K562 (cell line): ENCODE measurements around the gene KCNJ10. TPM values are rescaled to one million over a fixed set of nuclear protein-coding genes. Genes with fewer than 3 reads are reported as not detected.

ENCODE experiments used
- CHCHD3 ChIP-seq: fragments of 250-450 bp; sonication (Bioruptor Pico); IDR thresholded peaks from 2 replicates; pipeline ENCODE4 v2.1.2; 2022; ENCODE audit warnings: mild to moderate bottlenecking
- EHMT2 ChIP-seq: fragments of 450-650 bp; IDR thresholded peaks from 2 replicates; pipeline ENCODE4 v1.6.1; 2018; ENCODE audit warnings: antibody characterized with exemption
- EP300 ChIP-seq: IDR thresholded peaks from 2 replicates; pipeline ENCODE4 v1.6.1; 2012; ENCODE audit warnings: low read length, improper control_type of control experiment
- L3MBTL2 ChIP-seq: fragments of 450-650 bp; IDR thresholded peaks from 2 replicates; pipeline ENCODE4 v1.6.1; 2016; ENCODE audit warnings: mild to moderate bottlenecking, moderate library complexity
- MECOM ChIP-seq: fragments of 250-450 bp; sonication (Bioruptor Pico); IDR thresholded peaks from 2 replicates; pipeline ENCODE4 v1.8.0; 2022; ENCODE audit warnings: inconsistent platforms
- NBN ChIP-seq: fragments of 450-650 bp; IDR thresholded peaks from 2 replicates; pipeline ENCODE4 v1.6.1; 2016; ENCODE audit warnings: low read depth, mild to moderate bottlenecking
- STAG1 ChIP-seq: sonication (generic); formaldehyde crosslinking; IDR thresholded peaks from 2 replicates; pipeline ENCODE4 v1.5.0; 2020; ENCODE audit warnings: missing genetic modification reagents, borderline replicate concordance
- TEAD1 ChIP-seq, 2 experiments: fragments of 450-650 bp in 1 of 2; sonication (generic) in 1 of 2; formaldehyde crosslinking; IDR thresholded peaks; 2 replicates each; pipeline versions ENCODE4 v1.4.0 to v1.8.0; 2020 to 2022; ENCODE audit warnings: mild to moderate bottlenecking in 2 of 2, missing genetic modification reagents in 1 of 2
- ZNF23 ChIP-seq: fragments of 250-450 bp; sonication (Bioruptor Pico); IDR thresholded peaks from 2 replicates; pipeline ENCODE4 v1.4.0; 2020; ENCODE audit warnings: mild to moderate bottlenecking
- ZNF347 ChIP-seq: fragments of 450-650 bp; formaldehyde crosslinking; IDR thresholded peaks from 2 replicates; pipeline ENCODE4 v1.4.0; 2020; ENCODE audit warnings: low read depth, mild to moderate bottlenecking, moderate library complexity
- ZNF766 ChIP-seq: fragments of 200-800 bp; sonication (Bioruptor generic); conservative IDR thresholded peaks from 2 replicates; pipeline ENCODE4 v1.6.1; 2016; ENCODE audit warnings: missing genetic modification characterization, missing compliant biosample characterization
- polyA plus RNA-seq, 8 experiments: library from polyadenylated mRNA; depleted of rRNA in 4 of 8; stranded (reverse) in 5 of 8; unstranded in 3 of 8; fragments of >200 nt; fragmentation: Nextera tagmentation in 2 of 8; fragmentation: Illumina TruSeq in 1 of 8; extraction: Ambion mirVana in 2 of 8; extraction: Trizol in 1 of 8; gene quantifications; 2 replicates each; pipeline versions ENCODE4 v1.2.1 to v1.2.3, GENCODE V29; 2011 to 2014; ENCODE audit warnings: inconsistent platforms in 1 of 8, missing spikeins in 1 of 8
- total RNA-seq, 7 experiments: library from RNA; depleted of rRNA in 6 of 7; stranded (reverse); fragments of >200 nt in 6 of 7; fragmentation: Illumina TruSeq in 2 of 7; extraction: Trizol in 2 of 7; gene quantifications; 2 replicates each; pipeline versions ENCODE4 v1.2.1 to v1.2.3, GENCODE V29; 2011 to 2021; ENCODE audit warnings: low replicate concordance in 1 of 7
- TF ChIP-seq, protein P1 (sequence below): fragments of 450-650 bp; formaldehyde crosslinking; IDR thresholded peaks from 2 replicates; pipeline ENCODE4 v1.4.0; 2020; ENCODE audit warnings: mild to moderate bottlenecking, mixed read lengths
- TF ChIP-seq, protein P2 (sequence below): sonication (generic); formaldehyde crosslinking; IDR thresholded peaks from 2 replicates; pipeline ENCODE4 v1.8.0; 2023; ENCODE audit warnings: missing genetic modification reagents, mild to moderate bottlenecking, borderline replicate concordance
- TF ChIP-seq, protein P3 (sequence below): fragments of 450-650 bp; formaldehyde crosslinking; conservative IDR thresholded peaks from 2 replicates; pipeline ENCODE4 v1.4.0; 2022; ENCODE audit warnings: mild to moderate bottlenecking, missing genetic modification characterization
- TF ChIP-seq, protein P4 (sequence below), 2 experiments: fragments of 450-650 bp in 1 of 2; sonication (generic) in 1 of 2; formaldehyde crosslinking in 1 of 2; IDR thresholded peaks in 1 of 2; conservative IDR thresholded peaks in 1 of 2; 2 replicates each; pipeline versions ENCODE4 v1.6.1 to v1.8.1; 2016 to 2023; ENCODE audit warnings: mild to moderate bottlenecking in 2 of 2, moderate library complexity in 2 of 2, inconsistent platforms in 1 of 2, missing genetic modification reagents in 1 of 2
- TF ChIP-seq, protein P5 (sequence below): fragments of 450-650 bp; formaldehyde crosslinking; IDR thresholded peaks from 2 replicates; pipeline ENCODE4 v1.4.0; 2022; ENCODE audit warnings: mild to moderate bottlenecking, moderate library complexity

KCNJ10 gene
- total and polyA plus RNA-seq, 9 of the 15 experiments (the other 6 are each of a cell fraction or from before 2014, with no cell fraction given) = 0.06 to 0.11 TPM; not detected in 7

DNA sequence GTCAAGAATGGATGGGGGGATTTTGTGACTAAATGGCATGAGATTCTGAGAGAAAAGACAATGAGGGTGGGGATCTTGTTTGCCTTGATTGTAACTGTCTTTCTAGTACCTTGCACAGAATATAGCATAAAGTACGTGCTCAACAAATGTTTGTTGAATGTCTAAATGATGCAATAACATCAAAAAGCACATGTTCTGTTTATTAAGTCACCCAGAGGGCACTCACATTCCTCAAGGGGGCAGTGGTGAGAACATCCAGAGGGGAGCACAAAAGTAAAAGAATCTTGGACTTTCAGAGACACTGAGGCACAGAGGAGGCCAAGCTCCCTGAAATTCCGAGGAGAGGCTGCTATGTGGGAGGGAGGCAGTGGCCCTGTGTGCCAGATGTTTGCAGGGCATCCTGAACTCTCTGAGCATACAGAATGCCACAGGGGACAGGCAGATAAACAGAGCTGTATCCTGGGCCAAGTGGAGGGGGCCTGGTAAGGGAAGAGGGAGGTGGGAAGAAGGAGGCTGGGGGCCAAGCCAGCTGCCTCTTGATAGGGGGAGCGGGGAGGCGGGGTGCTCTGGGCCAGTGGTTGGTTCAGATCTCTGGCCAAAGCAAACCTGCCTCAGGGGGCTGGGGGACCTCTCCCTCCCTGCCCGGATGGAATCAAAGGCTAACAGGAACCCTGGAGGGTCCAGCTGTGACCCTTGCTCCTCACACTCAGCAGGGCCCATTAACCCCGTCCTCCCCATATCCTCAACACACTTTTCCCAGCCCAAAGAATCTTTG is 39.1 kb upstream of the KCNJ10 start (continued):
- TF ChIP-seq, protein P1, sequence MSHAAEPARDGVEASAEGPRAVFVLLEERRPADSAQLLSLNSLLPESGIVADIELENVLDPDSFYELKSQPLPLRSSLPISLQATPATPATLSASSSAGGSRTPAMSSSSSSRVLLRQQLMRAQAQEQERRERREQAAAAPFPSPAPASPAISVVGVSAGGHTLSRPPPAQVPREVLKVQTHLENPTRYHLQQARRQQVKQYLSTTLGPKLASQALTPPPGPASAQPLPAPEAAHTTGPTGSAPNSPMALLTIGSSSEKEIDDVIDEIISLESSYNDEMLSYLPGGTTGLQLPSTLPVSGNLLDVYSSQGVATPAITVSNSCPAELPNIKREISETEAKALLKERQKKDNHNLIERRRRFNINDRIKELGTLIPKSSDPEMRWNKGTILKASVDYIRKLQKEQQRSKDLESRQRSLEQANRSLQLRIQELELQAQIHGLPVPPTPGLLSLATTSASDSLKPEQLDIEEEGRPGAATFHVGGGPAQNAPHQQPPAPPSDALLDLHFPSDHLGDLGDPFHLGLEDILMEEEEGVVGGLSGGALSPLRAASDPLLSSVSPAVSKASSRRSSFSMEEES (CRISPR knock-in tag) = no peak
- TF ChIP-seq ZNF766 = no peak
- TF ChIP-seq, protein P2, sequence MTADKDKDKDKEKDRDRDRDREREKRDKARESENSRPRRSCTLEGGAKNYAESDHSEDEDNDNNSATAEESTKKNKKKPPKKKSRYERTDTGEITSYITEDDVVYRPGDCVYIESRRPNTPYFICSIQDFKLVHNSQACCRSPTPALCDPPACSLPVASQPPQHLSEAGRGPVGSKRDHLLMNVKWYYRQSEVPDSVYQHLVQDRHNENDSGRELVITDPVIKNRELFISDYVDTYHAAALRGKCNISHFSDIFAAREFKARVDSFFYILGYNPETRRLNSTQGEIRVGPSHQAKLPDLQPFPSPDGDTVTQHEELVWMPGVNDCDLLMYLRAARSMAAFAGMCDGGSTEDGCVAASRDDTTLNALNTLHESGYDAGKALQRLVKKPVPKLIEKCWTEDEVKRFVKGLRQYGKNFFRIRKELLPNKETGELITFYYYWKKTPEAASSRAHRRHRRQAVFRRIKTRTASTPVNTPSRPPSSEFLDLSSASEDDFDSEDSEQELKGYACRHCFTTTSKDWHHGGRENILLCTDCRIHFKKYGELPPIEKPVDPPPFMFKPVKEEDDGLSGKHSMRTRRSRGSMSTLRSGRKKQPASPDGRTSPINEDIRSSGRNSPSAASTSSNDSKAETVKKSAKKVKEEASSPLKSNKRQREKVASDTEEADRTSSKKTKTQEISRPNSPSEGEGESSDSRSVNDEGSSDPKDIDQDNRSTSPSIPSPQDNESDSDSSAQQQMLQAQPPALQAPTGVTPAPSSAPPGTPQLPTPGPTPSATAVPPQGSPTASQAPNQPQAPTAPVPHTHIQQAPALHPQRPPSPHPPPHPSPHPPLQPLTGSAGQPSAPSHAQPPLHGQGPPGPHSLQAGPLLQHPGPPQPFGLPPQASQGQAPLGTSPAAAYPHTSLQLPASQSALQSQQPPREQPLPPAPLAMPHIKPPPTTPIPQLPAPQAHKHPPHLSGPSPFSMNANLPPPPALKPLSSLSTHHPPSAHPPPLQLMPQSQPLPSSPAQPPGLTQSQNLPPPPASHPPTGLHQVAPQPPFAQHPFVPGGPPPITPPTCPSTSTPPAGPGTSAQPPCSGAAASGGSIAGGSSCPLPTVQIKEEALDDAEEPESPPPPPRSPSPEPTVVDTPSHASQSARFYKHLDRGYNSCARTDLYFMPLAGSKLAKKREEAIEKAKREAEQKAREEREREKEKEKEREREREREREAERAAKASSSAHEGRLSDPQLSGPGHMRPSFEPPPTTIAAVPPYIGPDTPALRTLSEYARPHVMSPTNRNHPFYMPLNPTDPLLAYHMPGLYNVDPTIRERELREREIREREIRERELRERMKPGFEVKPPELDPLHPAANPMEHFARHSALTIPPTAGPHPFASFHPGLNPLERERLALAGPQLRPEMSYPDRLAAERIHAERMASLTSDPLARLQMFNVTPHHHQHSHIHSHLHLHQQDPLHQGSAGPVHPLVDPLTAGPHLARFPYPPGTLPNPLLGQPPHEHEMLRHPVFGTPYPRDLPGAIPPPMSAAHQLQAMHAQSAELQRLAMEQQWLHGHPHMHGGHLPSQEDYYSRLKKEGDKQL (CRISPR knock-in tag) = no peak
- no peak for TF ChIP-seq ZNF347
- TF ChIP-seq ZNF23 (CRISPR knock-in tag) = no peak
- peak in 1 of 2 experiments; percentile 96; a peak in 2 of 4 replicates for TF ChIP-seq TEAD1 (CRISPR knock-in tag; IDR thresholded peaks at IDR 0.05)
- 0 out of 2 replicates have a peak, but pooled peaks have one; percentile 29 for TF ChIP-seq NBN
- TF ChIP-seq, protein P3, sequence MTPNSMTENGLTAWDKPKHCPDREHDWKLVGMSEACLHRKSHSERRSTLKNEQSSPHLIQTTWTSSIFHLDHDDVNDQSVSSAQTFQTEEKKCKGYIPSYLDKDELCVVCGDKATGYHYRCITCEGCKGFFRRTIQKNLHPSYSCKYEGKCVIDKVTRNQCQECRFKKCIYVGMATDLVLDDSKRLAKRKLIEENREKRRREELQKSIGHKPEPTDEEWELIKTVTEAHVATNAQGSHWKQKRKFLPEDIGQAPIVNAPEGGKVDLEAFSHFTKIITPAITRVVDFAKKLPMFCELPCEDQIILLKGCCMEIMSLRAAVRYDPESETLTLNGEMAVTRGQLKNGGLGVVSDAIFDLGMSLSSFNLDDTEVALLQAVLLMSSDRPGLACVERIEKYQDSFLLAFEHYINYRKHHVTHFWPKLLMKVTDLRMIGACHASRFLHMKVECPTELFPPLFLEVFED (CRISPR knock-in tag) = no peak
- TF ChIP-seq EP300 = peak; percentile 15; the same call in 1 of the 2 replicates
- TF ChIP-seq EHMT2 = peak; percentile 76; the same call in 1 of the 2 replicates
- no peak for TF ChIP-seq MECOM (CRISPR knock-in tag)
- TF ChIP-seq, protein P4, sequence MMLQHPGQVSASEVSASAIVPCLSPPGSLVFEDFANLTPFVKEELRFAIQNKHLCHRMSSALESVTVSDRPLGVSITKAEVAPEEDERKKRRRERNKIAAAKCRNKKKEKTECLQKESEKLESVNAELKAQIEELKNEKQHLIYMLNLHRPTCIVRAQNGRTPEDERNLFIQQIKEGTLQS (IDR thresholded peaks at IDR 0.05) = peak; percentile 96
- TF ChIP-seq, protein P4 (CRISPR knock-in tag; conservative IDR thresholded peaks at IDR 0.05) = no peak
- no peak for TF ChIP-seq CHCHD3 (CRISPR knock-in tag)
- no peak for TF ChIP-seq STAG1 (CRISPR knock-in tag)
- TF ChIP-seq L3MBTL2 = peak; percentile 83
- TF ChIP-seq, protein P5, sequence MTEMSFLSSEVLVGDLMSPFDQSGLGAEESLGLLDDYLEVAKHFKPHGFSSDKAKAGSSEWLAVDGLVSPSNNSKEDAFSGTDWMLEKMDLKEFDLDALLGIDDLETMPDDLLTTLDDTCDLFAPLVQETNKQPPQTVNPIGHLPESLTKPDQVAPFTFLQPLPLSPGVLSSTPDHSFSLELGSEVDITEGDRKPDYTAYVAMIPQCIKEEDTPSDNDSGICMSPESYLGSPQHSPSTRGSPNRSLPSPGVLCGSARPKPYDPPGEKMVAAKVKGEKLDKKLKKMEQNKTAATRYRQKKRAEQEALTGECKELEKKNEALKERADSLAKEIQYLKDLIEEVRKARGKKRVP (CRISPR knock-in tag) = peak; percentile 93
